Measurements from ENCODE around the gene EFCAB5. TPM values are rescaled to one million over a fixed set of nuclear protein-coding genes. Genes with fewer than 3 reads are reported as not detected.

EFCAB5 gene
- total and polyA plus RNA-seq, 12 donors: 0.03 to 1.4 (median 0.19) TPM; not detected in 6

DNA sequence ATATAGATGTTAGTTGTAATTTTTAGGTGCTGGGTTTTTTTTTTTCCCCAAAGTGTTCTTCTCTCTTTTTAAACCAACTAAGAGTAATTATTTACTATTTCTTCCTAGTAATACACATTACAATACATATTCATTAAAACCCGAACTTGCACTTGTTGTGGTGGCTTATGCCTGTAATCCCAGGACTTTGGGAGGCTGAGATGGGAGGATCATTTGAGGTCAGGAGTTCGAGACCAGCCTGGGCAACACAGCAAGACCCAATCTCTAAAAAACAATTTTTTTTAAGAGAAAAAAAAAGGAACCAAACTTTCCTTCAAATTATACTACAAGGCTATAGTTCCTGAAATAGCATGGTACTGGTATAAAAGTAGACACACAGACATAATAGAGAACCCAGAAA is 3.8 kb downstream of the EFCAB5 start:
- 67 to 85% (median 78%) methylated on average over 2 of the region's 2 CpGs for WGBS, 4 donors
- H3K4me1 ChIP-seq (replicated peaks in 1 of 2): no peaks in the 10 kb centered on the region
- no peak overlapping the region for H3K27ac ChIP-seq
- intact Hi-C loops (cut with DNase I): no loop called here
- H3K36me3 ChIP-seq (replicated peaks in 1 of 2): no peaks in the 10 kb centered on the region
- H3K9me3 ChIP-seq (replicated peaks in 1 of 3): peaks cover 0 to 6% (median 0%) of the 10 kb centered on the region in 3 donors
- H3K4me3 ChIP-seq: no peak overlapping the region
- H3K27me3 ChIP-seq: peaks cover 3% of the 10 kb centered on the region
- DNase-seq: no peak
- TF ChIP-seq, protein P1, sequence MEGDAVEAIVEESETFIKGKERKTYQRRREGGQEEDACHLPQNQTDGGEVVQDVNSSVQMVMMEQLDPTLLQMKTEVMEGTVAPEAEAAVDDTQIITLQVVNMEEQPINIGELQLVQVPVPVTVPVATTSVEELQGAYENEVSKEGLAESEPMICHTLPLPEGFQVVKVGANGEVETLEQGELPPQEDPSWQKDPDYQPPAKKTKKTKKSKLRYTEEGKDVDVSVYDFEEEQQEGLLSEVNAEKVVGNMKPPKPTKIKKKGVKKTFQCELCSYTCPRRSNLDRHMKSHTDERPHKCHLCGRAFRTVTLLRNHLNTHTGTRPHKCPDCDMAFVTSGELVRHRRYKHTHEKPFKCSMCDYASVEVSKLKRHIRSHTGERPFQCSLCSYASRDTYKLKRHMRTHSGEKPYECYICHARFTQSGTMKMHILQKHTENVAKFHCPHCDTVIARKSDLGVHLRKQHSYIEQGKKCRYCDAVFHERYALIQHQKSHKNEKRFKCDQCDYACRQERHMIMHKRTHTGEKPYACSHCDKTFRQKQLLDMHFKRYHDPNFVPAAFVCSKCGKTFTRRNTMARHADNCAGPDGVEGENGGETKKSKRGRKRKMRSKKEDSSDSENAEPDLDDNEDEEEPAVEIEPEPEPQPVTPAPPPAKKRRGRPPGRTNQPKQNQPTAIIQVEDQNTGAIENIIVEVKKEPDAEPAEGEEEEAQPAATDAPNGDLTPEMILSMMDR (IDR thresholded peaks at IDR 0.05): no peak
- TF ChIP-seq POLR2A (IDR thresholded peaks at IDR 0.05): no peak

DNA sequence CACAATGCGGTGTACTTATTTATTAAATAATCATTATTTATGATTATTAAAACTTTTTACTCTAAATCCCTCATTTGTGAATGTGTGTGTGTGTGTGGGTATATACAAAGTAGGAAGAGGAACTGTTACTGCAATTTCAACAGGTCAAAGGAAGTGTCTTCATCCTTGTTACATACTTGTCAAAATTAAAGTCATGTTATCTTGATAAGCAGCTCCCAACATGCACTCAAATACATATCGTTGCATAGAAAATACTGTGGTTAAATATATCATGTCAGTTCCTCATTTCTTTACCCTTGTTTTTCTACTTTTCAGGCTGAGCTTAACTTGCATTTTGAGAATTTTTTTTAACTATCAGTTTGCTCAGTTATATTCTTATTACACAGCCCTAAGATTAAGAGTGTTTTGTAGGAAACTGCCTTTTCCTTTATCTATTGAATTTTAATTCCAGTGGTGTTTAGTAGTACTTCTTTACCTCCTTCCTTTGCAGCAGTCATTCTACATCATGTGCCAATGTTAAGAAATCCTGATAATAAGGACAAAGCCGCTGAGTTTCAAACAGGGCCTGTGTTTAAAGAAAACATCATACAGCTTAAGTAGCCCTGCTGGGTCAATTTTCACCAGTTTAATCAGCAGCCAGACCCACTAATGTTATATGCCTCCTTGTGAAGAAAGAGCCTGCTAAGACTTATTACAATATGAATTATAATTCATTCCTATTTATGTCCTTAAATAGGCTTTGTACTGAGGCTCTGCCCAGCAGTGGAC is 7.2 kb downstream of the EFCAB5 start:
- 62 to 72% (median 68%) methylated on average over 3 of the region's 3 CpGs for WGBS, 4 donors
- intact Hi-C loops (cut with DNase I): no loop called here
- Histone ChIP-seq H3K27ac (no peak overlapping the region), H3K9me3 (replicated peaks in 1 of 3) (no peaks in the 10 kb centered on the region), H3K27me3 (peaks cover under 1% of the 10 kb centered on the region), H3K4me3 (no peak overlapping the region), H3K4me1 (replicated peaks in 1 of 2) (no peaks in the 10 kb centered on the region), H3K36me3 (replicated peaks in 1 of 2) (no peaks in the 10 kb centered on the region)
- no peak for TF ChIP-seq POLR2A (IDR thresholded peaks at IDR 0.05)
- TF ChIP-seq, protein P1 (IDR thresholded peaks at IDR 0.05): no peak
- DNase-seq: no peak

DNA sequence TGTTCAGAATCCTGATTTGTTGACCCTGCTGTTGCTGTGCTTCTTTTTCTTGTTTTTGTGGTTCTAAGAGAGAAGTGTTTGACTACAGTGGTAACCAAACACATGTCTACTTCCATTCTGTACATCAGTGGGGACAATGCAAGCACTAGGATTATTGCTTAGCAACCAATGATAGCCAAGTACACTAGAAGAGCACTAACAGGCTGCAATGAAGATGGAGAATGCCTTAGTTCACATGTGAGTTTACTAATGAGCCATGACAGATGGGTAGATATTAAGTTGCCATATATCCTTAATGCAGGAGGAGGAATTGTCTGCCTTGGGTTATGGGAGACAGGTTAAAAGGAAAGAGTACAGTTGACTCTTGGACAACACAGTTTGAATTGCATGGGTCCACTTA is 8.3 kb downstream of the EFCAB5 start:
- no peaks in the 10 kb centered on the region for H3K36me3 ChIP-seq (replicated peaks in 1 of 2)
- no peak for DNase-seq
- H3K27ac ChIP-seq: no peak overlapping the region
- H3K27me3 ChIP-seq: no peaks in the 10 kb centered on the region
- H3K9me3 ChIP-seq (replicated peaks in 1 of 3): no peaks in the 10 kb centered on the region
- H3K4me1 ChIP-seq (replicated peaks in 1 of 2): no peaks in the 10 kb centered on the region
- intact Hi-C loops (cut with DNase I): no loop called here
- H3K4me3 ChIP-seq: no peak overlapping the region
- TF ChIP-seq POLR2A (IDR thresholded peaks at IDR 0.05): no peak
- TF ChIP-seq, protein P1 (IDR thresholded peaks at IDR 0.05): no peak

DNA sequence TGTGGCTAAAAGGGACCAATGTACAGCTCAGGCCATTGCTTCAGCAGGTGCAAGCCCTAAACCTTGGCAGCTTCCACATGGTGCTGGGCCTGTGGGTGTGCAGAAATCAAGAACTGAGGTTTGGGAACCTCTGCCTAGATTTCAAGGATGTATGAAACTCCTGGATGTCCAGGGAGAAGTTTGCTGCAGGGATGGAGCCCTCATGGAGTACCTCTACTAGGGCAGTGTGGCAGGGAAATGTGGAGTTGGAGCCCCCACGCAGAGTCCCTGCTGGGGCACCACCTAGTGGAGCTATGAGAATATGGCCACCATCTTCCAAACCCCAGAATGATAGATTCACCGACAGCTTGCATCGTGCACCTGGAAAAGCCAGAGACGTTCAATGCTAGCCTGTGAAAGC is 13.0 kb downstream of the EFCAB5 start:
- H3K36me3 ChIP-seq (replicated peaks in 1 of 2): no peaks in the 10 kb centered on the region
- intact Hi-C loops (cut with DNase I): no loop called here
- H3K4me3 ChIP-seq: no peak overlapping the region
- 57 to 92% (median 86%) methylated on average over 4 of the region's 4 CpGs for WGBS, 4 donors
- no peaks in the 10 kb centered on the region for H3K4me1 ChIP-seq (replicated peaks in 1 of 2)
- no peak for TF ChIP-seq POLR2A (IDR thresholded peaks at IDR 0.05)
- TF ChIP-seq, protein P1 (IDR thresholded peaks at IDR 0.05): no peak
- no peaks in the 10 kb centered on the region for H3K27me3 ChIP-seq
- H3K27ac ChIP-seq: no peak overlapping the region
- no peak for DNase-seq
- H3K9me3 ChIP-seq (replicated peaks in 1 of 3): no peaks in the 10 kb centered on the region

All from adrenal gland (tissue), 12 donors.